TTC549 (cell line): ENCODE measurements around the gene PLPP3.

ENCODE experiments used
- FAIRE-seq: peaks from 2 replicates; lab custom pipeline; 2012; peaks lifted over from hg19 to GRCh38; lab: Jason Lieb, UNC

Gene PLPP3

DNA sequence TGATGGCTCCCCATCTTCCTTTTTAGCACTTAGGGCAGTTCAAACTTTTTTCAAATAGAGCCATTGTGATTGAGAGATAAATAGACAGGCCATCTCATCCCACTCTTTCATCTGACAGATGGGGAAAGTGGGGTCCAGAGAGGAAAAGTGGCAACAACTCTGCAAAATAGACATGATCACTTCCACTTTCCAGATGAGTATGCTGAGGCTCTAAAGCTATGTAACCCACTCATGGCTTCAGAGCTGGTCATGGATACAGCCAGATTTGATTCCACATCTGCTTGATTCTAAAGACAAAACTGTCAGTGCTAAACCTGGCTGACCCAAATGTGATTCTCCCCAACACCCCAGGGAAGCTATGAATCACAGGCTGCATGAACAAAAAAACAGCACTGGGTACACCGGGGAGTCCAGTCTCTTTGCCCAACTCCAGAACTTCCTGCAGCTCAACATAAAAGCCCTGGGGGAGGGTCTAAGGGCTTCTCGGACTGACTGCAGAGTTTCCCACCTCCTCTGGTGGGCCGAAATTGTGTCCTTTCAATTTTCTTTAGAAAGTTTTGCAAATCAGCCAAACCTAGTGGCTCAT, 59.3 kb downstream of the PLPP3 start:
- no peak for FAIRE-seq

- no peak for FAIRE-seq
Observed at GRCh38 chr1:56517404-56518130, 61.8 kb downstream of the PLPP3 start.

- FAIRE-seq: no peak
Observed at GRCh38 chr1:56516539-56517252, 62.7 kb downstream of the PLPP3 start.

GRCh38 chr1:56515898-56516538, 63.3 kb downstream of the PLPP3 start:
- no peak for FAIRE-seq

DNA sequence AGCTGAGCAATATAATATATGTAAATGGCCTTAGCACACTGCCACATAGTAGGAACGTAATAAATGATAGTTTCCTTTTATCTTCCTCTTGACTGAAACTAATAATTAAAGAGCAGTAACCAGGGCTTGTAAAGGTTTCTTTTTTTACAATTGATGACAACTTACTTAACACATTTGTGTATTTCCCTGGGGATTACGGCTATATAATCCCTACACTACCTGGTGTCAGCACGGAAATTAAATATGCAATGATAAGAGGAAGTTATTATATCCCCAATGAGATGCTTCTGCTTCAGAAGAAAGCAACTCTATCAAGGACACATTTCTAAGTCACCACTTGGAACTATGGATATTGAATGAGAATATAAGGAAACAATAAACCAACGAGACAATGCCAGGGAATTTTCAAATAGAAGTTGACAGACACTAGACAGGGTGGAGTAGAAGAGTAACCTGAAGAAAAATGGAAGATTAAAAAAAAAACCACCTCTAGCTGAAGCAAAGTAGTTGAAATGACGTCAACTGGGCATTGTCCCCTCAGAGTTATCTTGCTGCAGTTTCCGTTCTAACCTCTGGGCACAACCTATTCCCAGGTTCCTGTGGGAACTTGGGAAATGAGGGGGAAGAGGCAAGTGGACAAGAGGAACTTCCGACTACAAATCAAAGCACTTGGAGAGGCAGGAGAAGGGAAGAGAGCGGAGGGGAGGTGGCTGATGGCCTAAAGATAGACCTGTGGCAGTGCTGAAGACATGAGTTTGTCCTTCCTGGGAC, 66.5 kb downstream of the PLPP3 start:
- no peak for FAIRE-seq

DNA sequence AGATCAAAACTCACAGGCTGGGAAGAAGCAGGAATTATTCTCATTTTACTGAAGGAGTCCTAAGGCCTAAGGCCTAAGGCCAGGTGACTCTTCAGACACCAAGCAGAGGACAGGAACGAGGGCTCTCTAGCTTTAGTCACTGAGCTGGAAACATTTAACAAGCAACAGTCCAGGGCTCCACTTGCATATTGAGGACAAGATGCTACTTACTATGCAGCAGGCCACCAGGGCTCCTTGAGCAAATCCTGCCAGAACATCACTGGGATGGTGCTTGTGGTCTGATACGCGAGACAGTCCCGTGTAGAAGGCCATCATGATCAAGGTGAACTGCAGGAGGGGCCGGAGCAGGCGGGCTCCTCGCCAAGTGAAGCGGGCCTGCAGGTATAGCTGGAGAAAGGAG, 67.6 kb downstream of the PLPP3 start:
- no peak for FAIRE-seq

- no peak for FAIRE-seq
Observed at GRCh38 chr1:56511364-56511763, 68.0 kb downstream of the PLPP3 start.

DNA sequence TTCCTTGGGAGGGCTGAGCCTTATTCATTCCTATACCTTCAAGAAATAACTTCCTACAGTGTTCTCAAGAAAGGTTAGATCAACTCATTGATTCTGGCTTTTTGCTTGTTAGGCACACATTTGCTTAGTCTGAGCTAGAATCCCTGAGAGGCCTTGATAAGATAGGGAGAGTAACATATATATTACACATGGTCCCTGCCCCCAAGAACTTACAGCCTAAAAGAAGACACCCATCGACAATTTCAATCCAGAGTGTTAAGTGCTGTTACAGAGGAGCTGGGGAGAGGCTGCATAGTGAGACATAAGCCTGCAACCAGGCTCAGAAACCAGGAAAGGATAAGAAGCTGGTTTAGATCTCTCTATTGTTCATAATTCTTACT, 68.7 kb downstream of the PLPP3 start:
- no peak for FAIRE-seq

GRCh38 chr1:56509713-56510641, 69.4 kb downstream of the PLPP3 start:
- no peak for FAIRE-seq

DNA sequence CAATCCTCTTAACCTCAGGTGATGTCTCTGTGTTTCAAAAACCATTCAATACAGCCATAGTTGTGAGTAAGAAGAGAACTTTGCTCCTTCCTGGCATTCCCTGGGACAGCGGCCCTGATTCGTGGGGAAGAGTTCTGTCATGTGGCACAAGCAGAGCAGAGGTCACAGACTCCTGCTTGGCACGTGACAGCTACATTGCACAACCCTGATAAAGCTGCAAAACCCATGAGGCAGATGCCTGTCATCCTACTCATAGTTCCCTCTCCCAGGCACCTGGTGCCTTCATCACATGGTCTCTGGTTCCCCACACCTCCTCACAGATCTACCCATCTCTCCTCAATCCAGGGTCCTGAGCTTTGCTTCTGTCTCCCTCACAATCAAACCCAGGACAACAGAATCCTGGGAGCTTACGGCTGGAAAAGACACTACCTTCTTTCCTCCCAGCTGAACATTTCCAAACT, 70.8 kb downstream of the PLPP3 start:
- no peak for FAIRE-seq

DNA sequence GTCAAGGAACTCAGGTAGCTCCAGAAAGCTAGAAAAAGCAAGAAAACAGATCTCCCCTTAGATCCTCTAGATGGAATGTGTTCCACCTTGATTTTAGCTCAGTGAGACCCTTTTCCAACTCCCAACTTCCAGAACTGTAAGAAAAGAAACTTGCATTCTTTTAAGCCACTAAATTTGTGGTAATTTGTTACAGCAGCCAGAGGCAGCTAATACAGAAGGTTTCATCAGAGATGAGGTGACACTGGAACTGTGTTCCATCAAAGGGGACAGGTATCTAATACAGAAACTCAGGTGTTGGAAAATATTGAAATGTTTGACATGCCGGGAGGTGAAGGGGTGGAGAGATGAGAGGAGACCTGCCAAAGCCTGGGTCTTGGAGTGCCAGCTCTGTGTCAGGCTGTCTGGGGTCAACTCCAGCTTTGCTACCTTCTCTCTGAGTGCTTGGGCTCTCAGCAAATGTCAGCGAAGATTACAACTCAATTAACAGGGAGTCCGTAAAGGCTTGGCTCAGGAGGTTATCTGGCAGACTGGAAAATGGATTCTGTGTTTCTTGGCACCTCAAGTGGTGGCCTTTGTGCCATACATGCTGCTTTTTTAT, 71.3 kb downstream of the PLPP3 start:
- FAIRE-seq: no peak

DNA sequence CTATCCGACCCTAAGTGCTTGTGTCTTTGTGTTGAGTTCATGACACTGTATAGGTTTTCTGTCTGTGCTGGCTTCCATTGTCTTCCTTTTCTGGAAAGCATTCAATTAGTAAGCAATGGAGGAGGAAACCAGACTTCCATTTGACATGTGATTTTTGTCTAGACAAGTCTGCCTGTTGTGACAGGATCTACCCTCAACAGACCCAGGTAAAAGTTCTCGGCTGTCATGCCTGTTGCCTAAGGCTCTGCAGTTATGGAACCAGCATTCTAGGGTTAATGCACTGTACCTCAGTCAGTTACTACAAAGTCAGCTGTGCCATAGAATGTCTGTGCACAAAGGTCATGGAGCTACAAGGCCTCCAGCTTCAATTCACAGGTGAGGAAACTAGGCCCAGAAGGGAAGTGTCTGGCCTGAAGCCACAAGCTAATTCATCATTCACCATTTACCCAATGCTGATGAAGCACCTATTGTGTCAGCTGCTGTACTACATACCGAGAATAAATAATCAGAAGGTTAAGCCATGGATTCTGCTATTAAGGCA, 72.3 kb downstream of the PLPP3 start:
- FAIRE-seq: no peak

DNA sequence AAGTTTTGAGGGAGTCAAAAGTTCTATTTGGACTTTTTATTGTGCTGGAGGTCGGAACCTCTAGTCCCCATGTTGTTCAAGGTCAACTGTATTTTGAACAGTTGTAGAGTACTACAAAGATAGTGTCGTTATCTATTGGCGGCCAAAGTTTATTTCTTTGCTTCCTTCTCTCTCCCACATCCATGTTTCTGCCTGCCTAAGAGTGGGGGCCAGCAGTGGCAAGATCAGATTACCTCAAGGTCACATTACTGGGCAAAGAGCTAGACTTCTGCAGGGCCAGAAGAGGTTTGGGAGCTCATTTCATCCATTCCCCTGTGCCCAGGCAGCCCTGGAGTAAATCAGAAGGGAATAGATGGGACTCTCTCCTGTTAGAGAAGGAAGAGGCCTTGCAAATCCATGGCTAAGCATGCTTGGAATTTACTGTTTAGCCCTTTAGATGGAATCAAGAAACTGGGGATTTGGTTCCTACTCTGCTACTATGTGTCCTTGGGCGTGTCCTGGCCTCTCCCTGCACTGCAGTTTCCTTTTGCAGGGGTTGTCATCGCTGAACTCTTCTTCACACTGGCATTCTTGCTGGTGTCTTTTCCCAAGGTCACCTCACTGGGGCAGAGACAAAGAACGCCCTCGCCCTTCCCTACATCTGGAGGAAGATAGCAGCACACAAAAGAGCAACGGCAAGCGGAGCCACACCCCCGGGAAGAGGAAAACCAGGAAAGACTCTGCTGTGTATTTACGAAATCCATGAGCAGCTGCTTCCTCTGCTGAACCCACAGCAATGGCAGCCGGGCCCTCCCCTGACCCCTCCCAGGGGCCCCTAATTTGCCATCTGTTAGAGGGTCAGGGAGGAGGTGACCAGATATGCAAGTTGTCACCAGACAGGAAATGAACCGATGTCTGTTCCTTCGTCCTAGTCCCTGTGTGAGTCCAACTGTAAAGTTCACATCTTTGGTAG, 73.3 kb downstream of the PLPP3 start:
- no peak for FAIRE-seq

GRCh38 chr1:56502700-56503245, 76.6 kb downstream of the PLPP3 start:
- no peak for FAIRE-seq

DNA sequence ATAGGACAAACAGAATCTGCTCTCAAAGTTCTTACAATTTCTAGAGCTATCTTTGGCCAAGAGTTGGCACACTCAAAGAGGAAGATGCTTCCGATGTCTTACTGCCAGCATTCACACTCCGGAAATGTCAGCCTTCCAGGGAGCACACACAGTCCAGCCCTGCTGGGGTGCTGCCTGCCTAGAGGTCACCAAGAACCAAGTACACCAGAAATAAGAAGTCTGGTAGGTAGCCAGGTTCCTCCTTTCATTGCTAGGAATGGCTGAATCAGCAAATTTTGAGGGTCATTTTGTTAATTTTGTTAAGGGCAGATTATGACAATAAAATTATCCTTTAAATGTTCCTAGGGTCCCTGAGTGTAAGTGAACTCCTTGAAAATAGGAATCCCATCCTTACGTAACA, 77.5 kb downstream of the PLPP3 start:
- FAIRE-seq: no peak

DNA sequence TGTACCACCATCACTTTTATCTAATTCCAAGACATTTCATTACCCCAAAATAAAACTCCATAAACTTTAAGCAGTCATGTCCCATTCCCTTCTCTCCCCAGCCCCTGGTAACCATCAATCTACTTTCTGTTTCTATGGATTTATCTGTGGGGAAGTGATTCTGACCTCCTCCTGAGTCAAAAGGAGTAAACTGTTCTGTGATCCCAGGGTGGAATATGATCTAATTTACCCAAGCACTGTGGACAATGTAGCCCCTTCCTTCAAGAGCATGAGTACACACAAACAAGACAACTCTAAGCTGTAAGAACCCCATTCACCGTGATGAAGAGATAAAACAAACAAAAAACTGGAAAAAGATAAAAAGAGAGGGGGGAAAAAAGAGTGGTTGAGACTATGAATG, 77.9 kb downstream of the PLPP3 start:
- no peak for FAIRE-seq

GRCh38 chr1:56496821-56497772, 82.3 kb downstream of the PLPP3 start:
- FAIRE-seq: no peak

DNA sequence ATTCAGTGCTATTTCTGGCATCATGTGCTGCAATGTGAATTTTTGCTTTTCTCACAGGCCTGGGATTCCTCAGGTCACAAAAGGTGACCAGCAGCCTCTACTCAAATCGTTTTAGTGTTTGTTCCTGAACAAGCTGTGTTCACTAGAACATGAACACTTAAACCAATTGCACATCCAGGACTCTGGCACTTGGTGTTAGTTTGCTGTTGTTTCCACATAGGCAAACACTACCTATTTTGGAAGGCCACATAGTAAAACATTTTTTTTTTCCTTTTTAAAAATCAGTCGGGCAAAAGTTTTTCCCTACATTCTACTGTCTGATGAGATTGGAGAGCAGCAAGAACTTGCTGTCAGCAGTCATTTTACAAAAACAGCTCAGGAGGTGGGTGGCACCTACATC, 83.2 kb downstream of the PLPP3 start:
- no peak for FAIRE-seq
